ENCODE data around the gene TRIOBP.
"Not testable (repeated sequence)": the region's sequence is repeated elsewhere in the genome, so short reads cannot be mapped to it uniquely, and the experiment has no call there.

The TRIOBP gene

GRCh38 chr22:37696657-37697537, at the start of gene TRIOBP:
TSS of gene TRIOBP (plus strand) at chr22:37697048. CDS start at chr22:37701366, 4,318 bp downstream.
- peak; percentile 90 for DNase-seq

- DNase-seq, result no peak
Observed at GRCh38 chr22:37647317-37647716, 49.5 kb upstream of the TRIOBP start.

GRCh38 chr22:37647928-37648327, 48.9 kb upstream of the TRIOBP start:
- DNase-seq, result no peak

- DNase-seq, result no peak
Observed at GRCh38 chr22:37650463-37651136, 46.2 kb upstream of the TRIOBP start.

GRCh38 chr22:37654563-37655251, 42.1 kb upstream of the TRIOBP start:
- DNase-seq, result no peak

GRCh38 chr22:37655252-37655563, 41.6 kb upstream of the TRIOBP start:
- no peak for DNase-seq

GRCh38 chr22:37656583-37656982, 40.3 kb upstream of the TRIOBP start:
- not testable (repeated sequence) for DNase-seq

GRCh38 chr22:37657590-37658132, 39.2 kb upstream of the TRIOBP start:
- DNase-seq, result no peak

GRCh38 chr22:37658133-37659065, 38.4 kb upstream of the TRIOBP start, which contains the start of gene PDXP:
TSS of gene PDXP (plus strand) at chr22:37658723. CDS start at chr22:37658783, 60 bp downstream.
- peak; percentile 99 for DNase-seq

- peak; percentile 70 for DNase-seq
Observed at GRCh38 chr22:37659066-37659896, 37.6 kb upstream of the TRIOBP start.

- no peak for DNase-seq
Observed at GRCh38 chr22:37659897-37660708, 36.7 kb upstream of the TRIOBP start.

- no peak for DNase-seq
Observed at GRCh38 chr22:37660709-37661045, 36.2 kb upstream of the TRIOBP start.

- no peak for DNase-seq
Observed at GRCh38 chr22:37661160-37661924, 35.5 kb upstream of the TRIOBP start.

GRCh38 chr22:37662039-37662438, 34.8 kb upstream of the TRIOBP start:
- no peak for DNase-seq

GRCh38 chr22:37663521-37664140, 33.2 kb upstream of the TRIOBP start:
- no peak for DNase-seq

GRCh38 chr22:37664249-37665101, 32.4 kb upstream of the TRIOBP start:
- no peak for DNase-seq

GRCh38 chr22:37665487-37665886, 31.4 kb upstream of the TRIOBP start:
- DNase-seq, result no peak

GRCh38 chr22:37669586-37669985, 27.3 kb upstream of the TRIOBP start:
- no peak for DNase-seq
